Prostate gland (tissue), 2 donors: ENCODE results near the gene ILKAP. TPM values are rescaled to one million over a fixed set of nuclear protein-coding genes. Genes with fewer than 3 reads are reported as not detected.

Source experiments
- DNase-seq: peaks from one replicate; pipeline ENCODE4 v3.0.0-alpha.2; 2019; ENCODE audit warnings: low spot score
- H3K27ac ChIP-seq, 2 donors: fragments of 200-600 bp; sonication (generic); 2 replicates each; pipeline ENCODE4 v1.5.1; 2017 to 2019
- H3K27me3 ChIP-seq: fragments of 200-600 bp; sonication (generic); replicated peaks from 2 replicates; pipeline ENCODE4 v1.5.1; 2019; ENCODE audit not compliant: insufficient read depth
- H3K36me3 ChIP-seq, 2 donors: fragments of 200-600 bp; sonication (generic); 1 replicate in 1 of 2; 2 replicates in 1 of 2; pipeline versions ENCODE4 v1.5.1 to v1.8.1; 2017 to 2019
- H3K4me1 ChIP-seq: fragments of 200-600 bp; sonication (generic); replicated peaks from 2 replicates; pipeline ENCODE4 v1.5.1; 2019
- H3K4me3 ChIP-seq, 2 donors: fragments of 200-600 bp; sonication (generic); 2 replicates each; pipeline ENCODE4 v1.5.1; 2017 to 2019
- H3K9me3 ChIP-seq: fragments of 200-600 bp; sonication (generic); 2 replicates; pipeline ENCODE4 v1.5.1; 2017
- CTCF ChIP-seq, 4 experiments: fragments of 200-600 bp in 2 of 4; fragments of 450-650 bp in 2 of 4; sonication (generic) in 2 of 4; IDR thresholded peaks; 1 replicate in 3 of 4; 2 replicates in 1 of 4; pipeline ENCODE4 v1.5.1; 2016 to 2019; ENCODE audit warnings: antibody characterized with exemption in 4 of 4, mild to moderate bottlenecking in 2 of 4, moderate library complexity in 2 of 4
- POLR2A ChIP-seq: fragments of 450-650 bp; IDR thresholded peaks from one replicate; pipeline ENCODE4 v1.6.1; 2016; ENCODE audit warnings: antibody characterized with exemption, mild to moderate bottlenecking
- POLR2AphosphoS5 ChIP-seq: sonication (generic); formaldehyde crosslinking; IDR thresholded peaks from one replicate; pipeline ENCODE4 v1.6.1; 2017; ENCODE audit warnings: antibody characterized with exemption
- WGBS: methylation state at CpG from one replicate; pipeline ENCODE4 v1.1.5; 2018; 5-methylcytosine and 5-hydroxymethylcytosine counted together
- intact Hi-C: fragments of 100-400 bp; cut with DNase I; formaldehyde crosslinking; loops from one replicate; pipeline ENCODE4 v1.14.2; 2022
- total RNA-seq, 2 donors: library from RNA; depleted of rRNA; stranded (reverse); fragments of >200 nt; gene quantifications; one replicate each; pipeline ENCODE4 v1.1.0, GENCODE V29; 2016

The ILKAP gene
- total RNA-seq, 2 donors from 2014 or later, result 33.6 to 41.8 TPM

DNA sequence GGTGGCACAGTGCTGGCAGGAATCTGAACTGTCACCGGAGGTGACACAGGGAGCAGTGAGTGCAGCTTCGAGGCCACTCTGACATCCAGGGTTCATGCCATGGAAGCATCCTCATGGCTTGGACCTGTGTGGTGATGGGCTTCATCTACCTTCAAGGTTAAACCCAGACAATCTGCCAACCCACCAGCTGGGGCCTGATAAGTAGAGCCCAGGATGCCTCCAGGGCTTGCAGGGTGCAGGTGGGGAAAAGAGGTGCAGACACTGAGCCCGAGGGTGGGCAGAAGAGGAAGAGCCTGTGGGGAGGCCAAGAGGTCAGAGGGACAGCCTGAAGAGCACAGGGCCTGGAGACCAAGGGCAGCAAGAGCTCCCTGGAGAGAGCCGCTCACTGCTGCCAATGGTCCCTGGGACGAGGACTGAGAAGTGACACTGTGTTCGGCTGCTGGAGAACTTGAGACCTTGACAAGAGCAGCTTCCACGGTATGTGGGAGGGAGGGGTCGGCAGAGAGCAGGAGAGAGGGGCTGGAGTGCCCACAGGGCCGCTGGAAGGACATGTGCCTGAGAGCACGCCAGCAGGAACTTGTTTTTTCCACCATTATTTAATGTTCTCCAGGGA lies 44.5 kb upstream of the ILKAP start:
- peaks cover 7 to 16% of the 10 kb centered on the region in 2 donors for H3K36me3 ChIP-seq
- no peak overlapping the region for H3K27ac ChIP-seq
- no peaks in the 10 kb centered on the region for H3K9me3 ChIP-seq
- no peaks in the 10 kb centered on the region for H3K27me3 ChIP-seq
- no peak for DNase-seq
- H3K4me1 ChIP-seq, result peaks cover 6% of the 10 kb centered on the region
- intact Hi-C loops, result no loop called here
- no peak overlapping the region for H3K4me3 ChIP-seq
- WGBS, result 78% methylated on average over 10 of the region's 10 CpGs
- TF ChIP-seq POLR2AphosphoS5 (no peak), CTCF (IDR thresholded peaks at IDR 0.05) (no peak), POLR2A (no peak)

- no peaks in the 10 kb centered on the region for H3K27me3 ChIP-seq
- H3K36me3 ChIP-seq, result peaks cover 7 to 16% of the 10 kb centered on the region in 2 donors
- no peak overlapping the region for H3K4me3 ChIP-seq
- intact Hi-C loops, result no loop called here
- H3K27ac ChIP-seq, result no peak overlapping the region
- DNase-seq, result no peak
- peaks cover 7% of the 10 kb centered on the region for H3K4me1 ChIP-seq
- 87% methylated on average over 13 of the region's 13 CpGs for WGBS
- H3K9me3 ChIP-seq, result no peaks in the 10 kb centered on the region
- TF ChIP-seq POLR2A, result no peak
- TF ChIP-seq POLR2AphosphoS5, result no peak
- no peak for TF ChIP-seq CTCF (IDR thresholded peaks at IDR 0.05)
Observed at GRCh38 chr2:238247002-238247822, 43.7 kb upstream of the ILKAP start.

GRCh38 chr2:238244151-238244550 lies 40.7 kb upstream of the ILKAP start:
- peak; percentile 35 for TF ChIP-seq POLR2AphosphoS5
- TF ChIP-seq POLR2A, result no peak
- no peak for TF ChIP-seq CTCF (IDR thresholded peaks at IDR 0.05)

DNA sequence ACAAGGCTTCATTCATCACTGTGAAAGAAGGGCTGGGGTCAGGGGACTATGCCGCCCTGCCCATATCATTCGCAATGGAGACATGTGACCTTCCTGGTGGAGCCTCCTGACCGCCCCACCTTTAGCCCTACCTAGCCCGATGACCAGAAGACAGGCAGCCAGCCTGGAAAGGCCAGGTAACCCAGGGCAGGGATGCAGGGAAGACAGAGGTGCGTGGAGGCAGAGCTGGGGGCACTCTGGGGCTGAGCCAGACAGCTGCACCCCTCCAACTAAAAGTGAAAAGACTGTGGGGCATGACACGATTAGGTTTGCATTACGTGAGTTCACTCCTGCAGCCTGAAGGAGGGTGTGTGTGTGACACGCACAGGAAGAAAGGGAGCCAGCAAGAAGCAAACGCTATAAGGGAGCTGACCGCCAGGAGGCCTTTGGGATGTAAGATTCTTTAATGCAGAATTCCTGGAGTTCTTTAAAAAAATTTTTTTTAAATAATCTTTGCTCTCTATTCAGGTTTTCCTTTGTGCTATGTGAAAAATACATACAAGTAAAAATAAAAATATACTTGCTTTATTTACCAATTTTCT lies 40.1 kb upstream of the ILKAP start:
- H3K4me1 ChIP-seq, result peaks cover 19% of the 10 kb centered on the region
- DNase-seq, result no peak
- no peaks in the 10 kb centered on the region for H3K9me3 ChIP-seq
- peaks cover 0 to 6% of the 10 kb centered on the region in 2 donors for H3K36me3 ChIP-seq
- intact Hi-C loops, result no loop called here
- no peak overlapping the region for H3K4me3 ChIP-seq
- TF ChIP-seq POLR2AphosphoS5, result no peak
- no peak for TF ChIP-seq POLR2A
- TF ChIP-seq CTCF (IDR thresholded peaks at IDR 0.05), result no peak
- H3K27me3 ChIP-seq, result no peaks in the 10 kb centered on the region
- WGBS, result 76% methylated on average over 10 of the region's 10 CpGs
- no peak overlapping the region for H3K27ac ChIP-seq

More at GRCh38 chr2:238244151-238244550, 40.7 kb upstream of the ILKAP start:
- DNase-seq, result no peak
- Histone ChIP-seq H3K4me3 (no peak overlapping the region), H3K27ac (no peak overlapping the region), H3K36me3 (peaks cover 0 to 6% of the 10 kb centered on the region in 2 donors), H3K27me3 (no peaks in the 10 kb centered on the region), H3K4me1 (peaks cover 19% of the 10 kb centered on the region), H3K9me3 (no peaks in the 10 kb centered on the region)
- 64% methylated on average over 5 of the region's 5 CpGs for WGBS
- intact Hi-C loops, result no loop called here
